NCI-H1092 treated with DMSO at 0.1 percent for 48 hours (cell line): Measurements from ENCODE around the gene SCAANT1.

Experiments used
- DNase-seq: peaks from one replicate; lab custom pipeline; 2025; lab: John Stamatoyannopoulos, UW

Gene SCAANT1

GRCh38 chr3:63934041-63934866, 22.1 kb upstream of the SCAANT1 start:
- no peak for DNase-seq

- DNase-seq = no peak
Measured at GRCh38 chr3:63933459-63933858, 21.3 kb upstream of the SCAANT1 start.

GRCh38 chr3:63932509-63933212, 20.5 kb upstream of the SCAANT1 start:
- no peak for DNase-seq

DNA sequence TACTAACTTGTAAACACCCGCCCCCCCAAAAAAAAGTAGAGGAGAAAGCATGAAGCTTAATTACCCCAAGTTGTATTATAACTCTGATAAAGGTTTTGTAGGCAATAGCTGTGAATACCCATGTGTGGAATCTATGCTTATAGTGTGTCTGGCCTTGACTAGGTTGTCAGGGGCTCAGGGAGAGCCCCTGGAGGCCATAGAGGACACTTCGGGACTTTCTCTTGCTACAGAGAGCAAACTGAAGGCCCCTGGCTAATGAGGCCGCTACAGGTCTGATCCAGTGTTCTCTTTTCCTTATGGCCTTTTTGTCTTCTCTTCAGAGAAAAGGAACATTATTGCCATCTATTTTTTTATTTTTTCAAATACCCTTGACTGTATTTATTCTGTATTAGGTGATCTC, 19.1 kb upstream of the SCAANT1 start:
- DNase-seq = no peak

GRCh38 chr3:63927422-63928280, 15.5 kb upstream of the SCAANT1 start:
- no peak for DNase-seq

GRCh38 chr3:63926309-63926708, 14.1 kb upstream of the SCAANT1 start:
- DNase-seq = no peak

DNA sequence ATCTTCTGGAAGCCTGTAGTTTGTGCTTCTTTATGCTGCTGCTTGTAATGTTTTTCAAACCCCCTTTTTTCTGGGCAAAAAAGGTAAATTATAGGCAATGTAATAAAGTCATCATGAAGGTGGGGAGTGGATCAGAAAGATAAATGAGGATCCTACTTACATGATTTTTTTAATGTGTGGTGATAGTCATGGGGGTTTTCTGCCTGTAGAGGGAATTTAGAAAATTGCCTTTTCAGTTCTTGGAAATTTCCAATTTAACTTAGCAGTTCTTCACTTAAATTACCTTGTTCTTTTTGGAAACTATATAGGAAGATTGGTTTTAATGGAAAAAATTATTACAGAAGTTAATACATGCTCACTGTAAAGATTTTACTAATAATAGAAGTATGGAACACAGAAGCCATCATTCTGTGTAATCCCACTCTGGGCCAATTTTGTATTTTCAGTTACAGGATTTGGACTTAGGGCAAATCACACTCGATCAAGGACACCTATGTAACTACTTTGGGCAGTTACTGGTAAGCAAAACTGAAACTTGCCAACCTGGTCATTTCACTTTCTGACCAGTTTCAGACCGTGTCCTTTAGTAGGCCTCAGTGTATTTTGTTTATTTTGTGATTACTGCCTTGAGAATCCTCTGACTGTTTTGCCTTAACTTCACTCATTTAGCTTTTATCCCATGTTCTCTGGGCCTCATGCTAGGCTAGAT, 10.5 kb upstream of the SCAANT1 start:
- DNase-seq = no peak

- DNase-seq = no peak
Measured at GRCh38 chr3:63921741-63922482, 9.7 kb upstream of the SCAANT1 start.

GRCh38 chr3:63920001-63920400, 7.8 kb upstream of the SCAANT1 start:
- no peak for DNase-seq

- DNase-seq = no peak
Measured at GRCh38 chr3:63918321-63918720, 6.1 kb upstream of the SCAANT1 start.

GRCh38 chr3:63914312-63914711, 2.1 kb upstream of the SCAANT1 start:
- no peak for DNase-seq

DNA sequence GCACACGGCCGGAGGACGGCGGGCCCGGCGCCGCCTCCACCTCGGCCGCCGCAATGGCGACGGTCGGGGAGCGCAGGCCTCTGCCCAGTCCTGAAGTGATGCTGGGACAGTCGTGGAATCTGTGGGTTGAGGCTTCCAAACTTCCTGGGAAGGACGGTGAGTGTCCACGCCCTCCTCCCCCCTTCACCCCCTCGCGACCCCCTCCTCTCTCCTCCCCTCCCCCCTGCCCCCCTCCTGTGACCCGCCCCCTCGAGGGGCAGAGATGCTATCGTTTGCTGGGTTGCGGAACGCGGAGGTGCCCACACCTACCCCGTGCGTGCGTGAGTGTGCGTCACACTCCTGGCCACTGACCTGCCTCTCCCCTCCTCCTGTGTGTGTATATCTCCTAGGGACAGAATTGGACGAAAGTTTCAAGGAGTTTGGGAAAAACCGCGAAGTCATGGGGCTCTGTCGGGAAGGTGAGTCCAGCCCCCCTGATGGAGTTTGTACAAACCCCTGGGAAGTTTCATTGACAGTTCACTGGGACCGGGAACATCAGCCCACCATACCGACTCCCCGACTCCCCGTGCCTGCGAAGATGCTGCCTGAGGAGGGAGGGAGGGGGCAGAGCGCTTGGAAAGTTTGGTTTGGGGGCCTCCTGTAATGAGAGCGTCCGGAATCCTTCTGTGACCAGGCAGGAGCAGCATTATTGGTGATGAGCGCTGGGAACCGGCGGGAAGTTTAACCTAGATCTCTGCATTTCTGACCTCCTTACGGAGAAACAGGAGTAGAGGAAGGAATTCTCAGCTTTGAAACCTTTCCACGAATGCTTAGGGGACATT, 795 bp upstream of the SCAANT1 start:
- peak; percentile 8 for DNase-seq

- no peak for DNase-seq
Measured at GRCh38 chr3:63911509-63911872, 692 bp downstream of the SCAANT1 start.

- DNase-seq = no peak
Measured at GRCh38 chr3:63910891-63911290, 1.3 kb downstream of the SCAANT1 start.

GRCh38 chr3:63910001-63910400, 2.2 kb downstream of the SCAANT1 start:
- no peak for DNase-seq

GRCh38 chr3:63909431-63909830, 2.8 kb downstream of the SCAANT1 start:
- DNase-seq = no peak

DNA sequence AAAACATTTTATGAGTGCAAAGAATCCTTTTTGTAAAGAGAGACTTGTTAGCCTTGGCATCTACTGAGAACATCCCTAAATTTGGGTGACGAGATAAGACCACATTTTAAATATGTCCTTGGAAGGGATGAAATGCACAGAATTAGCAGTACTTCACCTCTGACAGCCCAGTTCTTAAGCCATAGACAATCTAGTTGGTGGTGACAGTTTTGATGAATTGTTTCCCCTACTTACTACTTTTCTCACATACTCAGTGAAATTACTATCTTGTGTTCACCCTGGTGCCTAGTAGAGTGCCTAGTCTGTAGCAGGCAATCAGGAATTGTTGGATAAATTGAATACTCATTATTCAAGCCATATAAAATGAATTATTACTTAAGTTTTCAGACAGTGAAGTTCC, 3.4 kb downstream of the SCAANT1 start:
- no peak for DNase-seq

GRCh38 chr3:63908081-63908736, 4.0 kb downstream of the SCAANT1 start:
- DNase-seq = no peak

DNA sequence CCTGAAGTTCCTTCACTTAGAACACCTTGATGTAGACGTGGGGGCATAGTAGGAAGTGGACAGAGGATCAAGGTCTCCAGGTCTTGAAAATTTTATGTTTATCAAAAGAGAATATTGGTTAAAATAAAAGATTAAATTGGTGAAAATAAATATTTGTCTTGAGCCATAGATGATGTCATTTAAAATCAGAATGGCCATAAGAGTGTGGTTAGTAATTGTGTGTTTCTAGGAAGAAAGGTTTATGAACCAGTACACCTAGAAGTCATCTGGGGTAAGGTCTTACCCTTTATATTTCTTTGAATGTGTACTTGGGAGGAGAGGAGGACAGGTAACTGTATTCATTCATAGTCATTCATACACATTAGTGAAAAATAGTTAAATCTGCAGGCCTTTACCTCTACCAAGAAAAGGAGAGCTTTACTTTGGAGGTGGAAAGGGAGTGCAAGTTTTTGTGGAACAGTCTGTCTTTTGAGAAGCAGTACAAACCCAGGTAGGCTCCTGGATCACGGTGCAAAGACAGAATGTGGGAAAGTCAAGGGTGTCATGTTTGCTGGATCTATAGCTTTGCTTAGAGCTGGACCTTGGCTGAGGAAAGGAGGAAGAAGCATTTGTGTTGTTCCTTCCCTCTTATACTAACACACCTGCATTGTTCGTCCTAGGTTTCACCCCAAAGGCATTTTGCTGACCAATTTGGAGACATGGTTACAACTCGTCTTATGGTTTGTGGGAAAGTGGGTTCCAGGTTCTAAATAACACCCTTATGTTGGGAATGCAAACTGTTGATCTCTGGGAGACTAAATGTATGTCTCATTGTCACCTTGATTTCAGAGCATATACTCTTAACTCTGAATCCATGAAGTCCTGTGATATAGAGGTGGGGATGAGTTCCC, 6.2 kb downstream of the SCAANT1 start:
- DNase-seq = no peak
